Lower lobe of right lung (tissue), 2 donors: ENCODE measurements around the gene MLIP. TPM values are rescaled to one million over a fixed set of nuclear protein-coding genes. Genes with fewer than 3 reads are reported as not detected.

Source experiments
- ATAC-seq, 2 donors: fragments of 200-7000 bp; cut with Tn5 transposase; one replicate each; pipeline ENCODE4 v1.9.1; 2020 to 2022; ENCODE audit warnings: mild to moderate bottlenecking in 2 of 2, moderate library complexity in 2 of 2
- DNase-seq: peaks from one replicate; pipeline ENCODE4 v3.0.0-alpha.2; 2020
- H3K27ac ChIP-seq: fragments of 200-600 bp; one replicate; pipeline ENCODE4 v1.8.0; 2022
- H3K27me3 ChIP-seq: fragments of 200-600 bp; one replicate; pipeline ENCODE4 v1.8.0; 2022; ENCODE audit warnings: low read depth
- H3K36me3 ChIP-seq: fragments of 200-600 bp; one replicate; pipeline ENCODE4 v1.8.0; 2022; ENCODE audit warnings: mild to moderate bottlenecking
- H3K4me1 ChIP-seq: fragments of 200-600 bp; one replicate; pipeline ENCODE4 v1.8.0; 2022
- H3K4me3 ChIP-seq: fragments of 200-600 bp; one replicate; pipeline ENCODE4 v1.8.0; 2022; ENCODE audit warnings: mild to moderate bottlenecking
- H3K9me3 ChIP-seq: fragments of 200-600 bp; one replicate; pipeline ENCODE4 v1.8.0; 2022
- intact Hi-C: fragments of 100-400 bp; cut with DNase I; formaldehyde crosslinking; loops from one replicate; pipeline ENCODE4 v1.11.0; 2022
- total RNA-seq: library from RNA; stranded (reverse); fragmentation: NEBNext Ultra II Directional; extraction: Animal tissue kit (Norgen Biotek cat#: 25700); gene quantifications from one replicate; pipeline ENCODE4 v1.2.1, GENCODE V29; 2021
- TF ChIP-seq, protein P1 (sequence below): fragments of 200-600 bp; IDR thresholded peaks from one replicate; pipeline ENCODE4 v1.8.0; 2022; ENCODE audit warnings: antibody characterized with exemption, mild to moderate bottlenecking
- donor health status: DM: no; HTN: yes; CAD: no; lungs with severe emphysema.

The MLIP gene
- total RNA-seq, 1 donor from 2014 or later = not detected

DNA sequence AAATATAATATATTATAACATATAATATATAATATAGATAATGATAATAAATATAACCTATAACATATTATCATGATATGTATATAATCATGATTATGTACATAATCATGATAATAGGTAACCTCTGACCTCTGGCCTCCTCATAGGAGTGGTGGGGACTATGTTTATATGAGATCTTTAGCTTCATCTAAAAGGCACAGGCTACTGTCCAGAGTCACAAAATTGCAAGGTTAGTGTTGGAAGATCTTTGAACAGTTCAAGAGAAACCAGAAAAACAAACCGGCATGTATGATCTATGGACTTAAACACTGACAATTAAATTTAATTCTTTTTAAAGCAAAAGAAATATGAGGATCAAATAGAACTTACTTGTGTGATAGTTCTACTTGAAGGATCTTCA lies 141.3 kb downstream of the MLIP start:
- TF ChIP-seq, protein P1, sequence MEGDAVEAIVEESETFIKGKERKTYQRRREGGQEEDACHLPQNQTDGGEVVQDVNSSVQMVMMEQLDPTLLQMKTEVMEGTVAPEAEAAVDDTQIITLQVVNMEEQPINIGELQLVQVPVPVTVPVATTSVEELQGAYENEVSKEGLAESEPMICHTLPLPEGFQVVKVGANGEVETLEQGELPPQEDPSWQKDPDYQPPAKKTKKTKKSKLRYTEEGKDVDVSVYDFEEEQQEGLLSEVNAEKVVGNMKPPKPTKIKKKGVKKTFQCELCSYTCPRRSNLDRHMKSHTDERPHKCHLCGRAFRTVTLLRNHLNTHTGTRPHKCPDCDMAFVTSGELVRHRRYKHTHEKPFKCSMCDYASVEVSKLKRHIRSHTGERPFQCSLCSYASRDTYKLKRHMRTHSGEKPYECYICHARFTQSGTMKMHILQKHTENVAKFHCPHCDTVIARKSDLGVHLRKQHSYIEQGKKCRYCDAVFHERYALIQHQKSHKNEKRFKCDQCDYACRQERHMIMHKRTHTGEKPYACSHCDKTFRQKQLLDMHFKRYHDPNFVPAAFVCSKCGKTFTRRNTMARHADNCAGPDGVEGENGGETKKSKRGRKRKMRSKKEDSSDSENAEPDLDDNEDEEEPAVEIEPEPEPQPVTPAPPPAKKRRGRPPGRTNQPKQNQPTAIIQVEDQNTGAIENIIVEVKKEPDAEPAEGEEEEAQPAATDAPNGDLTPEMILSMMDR = no peak
- Histone ChIP-seq H3K4me1 (no peaks in the 10 kb centered on the region), H3K36me3 (no peaks in the 10 kb centered on the region), H3K27ac (no peak overlapping the region), H3K4me3 (no peak overlapping the region), H3K9me3 (no peaks in the 10 kb centered on the region), H3K27me3 (no peaks in the 10 kb centered on the region)
- DNase-seq = no peak
- ATAC-seq = no peak
- intact Hi-C loops = no loop called here

DNA sequence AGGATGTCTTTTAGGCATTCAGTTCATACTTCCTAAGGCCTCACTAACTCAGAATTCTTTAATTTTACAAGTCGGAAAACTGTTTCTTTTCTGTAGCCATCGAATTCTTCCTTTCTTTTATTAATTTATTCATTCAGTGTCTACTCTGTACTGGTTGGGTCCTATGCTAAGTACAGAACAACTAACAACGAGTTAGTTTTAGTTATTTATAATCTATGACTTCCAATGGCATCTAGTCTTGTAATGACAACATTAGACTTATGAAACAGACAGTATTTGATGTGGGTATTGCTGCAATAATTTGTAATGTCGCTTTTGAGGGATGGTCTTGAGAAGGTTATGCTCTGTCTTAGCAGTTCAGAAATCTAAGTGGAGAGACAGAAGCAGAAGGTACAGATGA lies 141.7 kb downstream of the MLIP start:
- Histone ChIP-seq H3K27me3 (no peaks in the 10 kb centered on the region), H3K4me1 (no peaks in the 10 kb centered on the region), H3K36me3 (no peaks in the 10 kb centered on the region), H3K9me3 (no peaks in the 10 kb centered on the region), H3K27ac (no peak overlapping the region), H3K4me3 (no peak overlapping the region)
- ATAC-seq = no peak
- no peak for DNase-seq
- TF ChIP-seq, protein P1 = no peak
- intact Hi-C loops = no loop called here

DNA sequence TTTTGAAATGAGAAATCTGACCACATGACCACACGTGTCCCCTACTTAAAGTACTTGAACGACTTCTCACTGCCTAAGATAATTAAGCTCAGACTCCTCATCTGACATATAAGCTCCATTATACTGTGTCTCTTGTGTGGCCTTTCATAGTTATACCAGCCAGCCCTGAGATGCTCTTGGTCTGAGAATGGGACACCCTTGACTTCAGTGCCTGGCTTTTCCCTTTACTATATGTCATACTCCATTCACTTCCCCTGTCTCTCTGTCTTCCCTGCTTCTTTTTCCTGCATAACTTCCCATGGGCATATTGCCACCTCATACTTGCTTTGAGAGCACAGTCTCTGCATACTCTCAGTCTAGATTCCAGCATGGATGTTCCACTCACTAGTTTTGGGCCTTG lies 143.6 kb downstream of the MLIP start:
- Histone ChIP-seq H3K9me3 (no peaks in the 10 kb centered on the region), H3K27me3 (no peaks in the 10 kb centered on the region), H3K27ac (no peak overlapping the region), H3K36me3 (no peaks in the 10 kb centered on the region), H3K4me1 (no peaks in the 10 kb centered on the region), H3K4me3 (no peak overlapping the region)
- ATAC-seq = no peak
- no peak for DNase-seq
- intact Hi-C loops = no loop called here
- TF ChIP-seq, protein P1 = no peak

DNA sequence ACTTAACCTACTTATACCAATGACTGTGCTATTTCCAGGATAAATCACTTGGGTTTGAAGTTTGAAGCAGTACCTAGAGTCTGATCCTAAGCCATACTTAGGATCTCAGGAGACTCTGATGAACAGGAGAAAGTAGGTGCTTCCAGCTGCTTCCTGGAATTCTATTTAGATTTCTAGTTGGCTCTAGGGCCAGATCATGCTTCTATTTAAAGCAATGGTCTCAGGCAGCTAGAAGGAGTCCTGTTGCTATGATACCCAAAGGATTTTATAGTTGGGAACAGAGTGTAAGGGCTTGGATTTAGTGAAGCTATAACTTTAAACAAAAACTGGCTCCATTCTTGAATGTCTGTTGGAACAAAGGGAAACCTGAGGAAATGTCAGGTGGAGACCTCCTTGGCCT lies 144.6 kb downstream of the MLIP start:
- Histone ChIP-seq H3K4me1 (no peaks in the 10 kb centered on the region), H3K4me3 (no peak overlapping the region), H3K9me3 (no peaks in the 10 kb centered on the region), H3K27ac (no peak overlapping the region), H3K36me3 (no peaks in the 10 kb centered on the region), H3K27me3 (no peaks in the 10 kb centered on the region)
- ATAC-seq (no peak), DNase-seq (no peak)
- intact Hi-C loops = no loop called here
- TF ChIP-seq, protein P1 = no peak

DNA sequence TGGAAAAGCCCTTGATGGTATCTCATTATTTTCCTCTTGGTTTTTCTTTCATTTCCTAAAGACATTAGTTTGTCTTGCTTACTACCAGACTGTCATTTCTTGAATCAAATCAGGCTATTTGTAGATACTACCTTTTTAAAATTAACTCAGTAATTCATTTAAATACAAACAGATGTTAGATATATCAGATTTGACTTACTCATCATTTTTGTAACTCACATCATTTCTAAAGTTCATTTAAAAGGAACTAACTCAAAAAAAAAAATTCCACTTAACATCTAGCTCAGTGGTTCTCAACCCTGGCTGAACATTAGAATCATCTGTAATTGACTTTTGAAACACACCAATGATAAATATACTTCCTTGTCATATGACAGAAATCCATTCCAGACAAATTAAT lies 148.8 kb downstream of the MLIP start:
- no peaks in the 10 kb centered on the region for H3K9me3 ChIP-seq
- H3K36me3 ChIP-seq = no peaks in the 10 kb centered on the region
- ATAC-seq = no peak
- no peak overlapping the region for H3K27ac ChIP-seq
- H3K27me3 ChIP-seq = no peaks in the 10 kb centered on the region
- no peak overlapping the region for H3K4me3 ChIP-seq
- intact Hi-C loops = no loop called here
- DNase-seq = no peak
- TF ChIP-seq, protein P1 = no peak
- no peaks in the 10 kb centered on the region for H3K4me1 ChIP-seq

DNA sequence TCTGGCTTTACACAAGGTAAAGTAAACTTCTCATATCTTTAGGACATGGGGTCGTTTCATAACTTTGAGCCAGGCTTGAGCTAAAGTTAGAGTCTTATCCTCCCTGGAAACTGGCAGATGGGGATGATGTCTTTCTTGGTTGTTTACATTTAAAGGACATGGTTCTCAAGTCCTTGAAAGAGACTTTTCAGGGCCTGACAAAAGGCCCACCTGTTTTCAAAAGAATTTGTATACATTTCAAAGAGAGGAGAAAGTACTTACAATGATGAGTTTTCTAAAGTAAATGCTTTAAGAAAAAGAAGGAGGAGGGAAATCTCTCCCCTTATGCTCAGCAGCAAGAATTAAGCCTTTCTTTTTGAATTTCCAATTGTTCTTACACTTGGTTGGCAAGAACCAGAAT lies 151.3 kb downstream of the MLIP start:
- intact Hi-C loops = no loop called here
- no peaks in the 10 kb centered on the region for H3K9me3 ChIP-seq
- no peak for ATAC-seq
- no peak overlapping the region for H3K4me3 ChIP-seq
- TF ChIP-seq, protein P1 = no peak
- DNase-seq = no peak
- no peaks in the 10 kb centered on the region for H3K27me3 ChIP-seq
- no peaks in the 10 kb centered on the region for H3K4me1 ChIP-seq
- H3K27ac ChIP-seq = no peak overlapping the region
- no peaks in the 10 kb centered on the region for H3K36me3 ChIP-seq
